HCT116 (cell line): Measurements from ENCODE around the gene CHST9. TPM values are rescaled to one million over a fixed set of nuclear protein-coding genes. Genes with fewer than 3 reads are reported as not detected.
"Not testable (repeated sequence)": the region's sequence is repeated elsewhere in the genome, so short reads cannot be mapped to it uniquely, and the experiment has no call there.

ENCODE experiments used
- ATAC-seq: fragments of 200-7000 bp; cut with Tn5 transposase; 2 replicates; pipeline ENCODE4 v1.9.1; 2020; ENCODE audit warnings: mild to moderate bottlenecking, moderate library complexity
- Bru-seq: library from RNA; stranded (reverse); fragments of 400-500 nt; gene quantifications from one replicate; lab custom pipeline; 2021; lab: Mats Ljungman, UMichigan
- BruChase-seq, 2 experiments: library from RNA; stranded (reverse); fragments of 400-500 nt; gene quantifications; one replicate each; lab custom pipeline; 2021; lab: Mats Ljungman, UMichigan
- BruUV-seq: library from RNA; stranded (reverse); fragments of 400-500 nt; replicated peaks from 2 replicates; lab custom pipeline; 2021; lab: Mats Ljungman, UMichigan
- CTCF ChIA-PET: fragments of 300-600 bp; sonication (Branson Sonifier 250); formaldehyde crosslinking; loops from one replicate; lab custom pipeline; 2021; ENCODE audit warnings: antibody characterized with exemption; lab: Charles Lee
- POLR2A ChIA-PET: fragments of 300-600, 350-600 bp; sonication (Branson Sonifier 250); formaldehyde crosslinking; loops from one replicate; lab custom pipeline; 2021; ENCODE audit warnings: antibody characterized with exemption; lab: Charles Lee
- RAD21 ChIA-PET, 2 experiments: fragments of 300-600 bp; sonication (Branson Sonifier 250); formaldehyde crosslinking; loops; one replicate each; lab custom pipeline; 2023; ENCODE audit warnings: low total read pairs in 2 of 2; ENCODE audit not compliant: uncharacterized antibody in 2 of 2, unreplicated experiment in 2 of 2, low non-redundant PET in 1 of 2; lab: Charles Lee
- DNase-seq: peaks from one replicate; pipeline ENCODE4 v3.0.0-alpha.2; 2010; ENCODE audit warnings: low read depth, low spot score
- H2AFZ ChIP-seq: fragments of 200-600 bp; shearing (Covaris generic), sonication (generic); 2 replicates; pipeline ENCODE4 v1.6.1; 2017; ENCODE audit warnings: low read depth, mixed run types, mixed read lengths, antibody characterized with exemption, low read length; ENCODE audit not compliant: poor library complexity, severe bottlenecking
- H3K27ac ChIP-seq: 2 replicates; pipeline ENCODE4 v1.5.1; 2012; ENCODE audit warnings: low read depth, low read length
- H3K27me3 ChIP-seq: fragments of 200-600 bp; sonication (generic); 2 replicates; pipeline ENCODE4 v1.6.1; 2016; ENCODE audit warnings: mixed run types, low read length, mixed read lengths; ENCODE audit not compliant: insufficient read depth
- H3K36me3 ChIP-seq, 2 experiments: fragments of 200-500 bp in 1 of 2; fragments of 200-600 bp in 1 of 2; sonication (Bioruptor generic) in 1 of 2; sonication (generic) in 1 of 2; 2 replicates each; pipeline versions ENCODE4 v1.5.1 to v1.6.1; 2014 to 2016; ENCODE audit warnings: low read length in 2 of 2, inconsistent platforms in 1 of 2, mixed read lengths in 1 of 2, mixed run types in 1 of 2; ENCODE audit not compliant: insufficient read depth in 2 of 2, control insufficient read depth in 1 of 2
- H3K4me1 ChIP-seq, 2 experiments: fragments of 200-600 bp in 1 of 2; sonication (generic) in 1 of 2; 2 replicates each; pipeline versions ENCODE4 v1.5.1 to v1.6.1; 2012 to 2017; ENCODE audit warnings: low read length in 2 of 2, inconsistent platforms in 1 of 2, mild to moderate bottlenecking in 1 of 2, mixed read lengths in 1 of 2, mixed run types in 1 of 2, moderate library complexity in 1 of 2; ENCODE audit not compliant: insufficient read depth in 2 of 2, control insufficient read depth in 1 of 2
- H3K4me2 ChIP-seq: fragments of 200-600 bp; sonication (generic); 2 replicates; pipeline ENCODE4 v1.6.1; 2017; ENCODE audit warnings: mixed run types, low read length, mixed read lengths
- H3K4me3 ChIP-seq, 2 experiments: fragments of 200-600 bp in 1 of 2; sonication (generic) in 1 of 2; replicated peaks in 1 of 2; 2 replicates each; pipeline ENCODE4 v1.5.1; 2011 to 2016; ENCODE audit warnings: low read length in 2 of 2, control low read depth in 1 of 2, low read depth in 1 of 2, mild to moderate bottlenecking in 1 of 2, mixed read lengths in 1 of 2, mixed run types in 1 of 2
- H3K79me2 ChIP-seq: fragments of 200-600 bp; sonication (generic); 2 replicates; pipeline ENCODE4 v1.6.1; 2017; ENCODE audit warnings: mild to moderate bottlenecking, mixed run types, low read length, moderate library complexity, mixed read lengths; ENCODE audit not compliant: insufficient read depth
- H3K9ac ChIP-seq: fragments of 200-600 bp; sonication (generic); 2 replicates; pipeline ENCODE4 v1.6.1; 2016; ENCODE audit warnings: low read length, mixed read lengths
- H3K9me2 ChIP-seq: fragments of 200-600 bp; sonication (generic), shearing (Covaris generic); 2 replicates; pipeline ENCODE4 v1.6.1; 2017; ENCODE audit warnings: mixed run types, mild to moderate bottlenecking, moderate library complexity; ENCODE audit not compliant: insufficient read depth
- H3K9me3 ChIP-seq, 2 experiments: fragments of 200-500 bp in 1 of 2; fragments of 200-600 bp in 1 of 2; sonication (Bioruptor generic) in 1 of 2; sonication (generic) in 1 of 2; 2 replicates each; pipeline ENCODE4 v1.6.1; 2014 to 2017; ENCODE audit warnings: low read length in 2 of 2, mixed read lengths in 2 of 2, inconsistent platforms in 1 of 2, low read depth in 1 of 2, mild to moderate bottlenecking in 1 of 2, mixed run types in 1 of 2, moderate library complexity in 1 of 2; ENCODE audit not compliant: control insufficient read depth in 1 of 2, insufficient read depth in 1 of 2
- H4K20me1 ChIP-seq: fragments of 200-600 bp; sonication (generic), shearing (Covaris generic); 2 replicates; pipeline ENCODE4 v1.6.1; 2017; ENCODE audit warnings: mixed run types, mild to moderate bottlenecking, moderate library complexity; ENCODE audit not compliant: insufficient read depth
- ATF3 ChIP-seq: IDR thresholded peaks from 2 replicates; pipeline ENCODE4 v1.6.1; 2012
- CEBPB ChIP-seq: IDR thresholded peaks from 2 replicates; pipeline ENCODE4 v1.6.1; 2012; ENCODE audit warnings: low read depth
- EGR1 ChIP-seq: IDR thresholded peaks from 2 replicates; pipeline ENCODE4 v1.6.1; 2012; ENCODE audit warnings: low read depth
- ELF1 ChIP-seq: IDR thresholded peaks from 2 replicates; pipeline ENCODE4 v1.6.1; 2012; ENCODE audit warnings: low read depth, borderline replicate concordance
- EZH2phosphoT487 ChIP-seq: fragments of 200-600 bp; IDR thresholded peaks from 2 replicates; pipeline ENCODE4 v1.6.1; 2018; ENCODE audit warnings: antibody characterized with exemption, borderline replicate concordance
- FOSL1 ChIP-seq: IDR thresholded peaks from 2 replicates; pipeline ENCODE4 v1.6.1; 2012; ENCODE audit warnings: low read depth
- MAX ChIP-seq: IDR thresholded peaks from 2 replicates; pipeline ENCODE4 v1.6.1; 2012
- POLR2AphosphoS5 ChIP-seq: IDR thresholded peaks from 2 replicates; pipeline ENCODE4 v1.6.1; 2011; ENCODE audit warnings: mild to moderate bottlenecking, low read depth, low read length, moderate library complexity
- SIN3A ChIP-seq: IDR thresholded peaks from 2 replicates; pipeline ENCODE4 v1.6.1; 2012; ENCODE audit warnings: low read depth
- SP1 ChIP-seq: IDR thresholded peaks from 2 replicates; pipeline ENCODE4 v1.6.1; 2012; ENCODE audit warnings: low read depth
- SRF ChIP-seq: IDR thresholded peaks from 2 replicates; pipeline ENCODE4 v1.6.1; 2012; ENCODE audit warnings: low read depth
- ZBTB33 ChIP-seq: IDR thresholded peaks from 2 replicates; pipeline ENCODE4 v1.6.1; 2011; ENCODE audit warnings: mild to moderate bottlenecking, low read length, moderate library complexity; ENCODE audit not compliant: insufficient replicate concordance; ENCODE audit errors: extremely low read depth
- ZFX ChIP-seq: fragments of 450-650 bp; IDR thresholded peaks from 2 replicates; pipeline ENCODE4 v1.6.1; 2017
- ZNF274 ChIP-seq: fragments of 200-500 bp; sonication (Bioruptor generic); IDR thresholded peaks from 2 replicates; pipeline ENCODE4 v1.6.1; 2014; ENCODE audit warnings: mild to moderate bottlenecking, low read depth, low read length, inconsistent platforms
- intact Hi-C: fragments of 100-400 bp; cut with micrococcal nuclease; formaldehyde crosslinking; loops from 2 replicates; pipeline ENCODE4 v1.10.0; 2022
- long read RNA-seq: library from polyadenylated mRNA; unstranded; transcript quantifications from one replicate; pipeline ENCODE4 v2.0.0, GENCODE V29; 2021; ENCODE audit not compliant: unreplicated experiment
- polyA plus RNA-seq: library from polyadenylated mRNA; unstranded; fragments of >200 nt; gene quantifications from 2 replicates; pipeline ENCODE4 v1.2.1, GENCODE V29; 2012; ENCODE audit warnings: missing spikeins
- total RNA-seq: library from RNA; stranded (reverse); gene quantifications from one replicate; pipeline ENCODE4 v1.2.1, GENCODE V29; 2021; ENCODE audit not compliant: unreplicated experiment

CHST9 gene, protein sequence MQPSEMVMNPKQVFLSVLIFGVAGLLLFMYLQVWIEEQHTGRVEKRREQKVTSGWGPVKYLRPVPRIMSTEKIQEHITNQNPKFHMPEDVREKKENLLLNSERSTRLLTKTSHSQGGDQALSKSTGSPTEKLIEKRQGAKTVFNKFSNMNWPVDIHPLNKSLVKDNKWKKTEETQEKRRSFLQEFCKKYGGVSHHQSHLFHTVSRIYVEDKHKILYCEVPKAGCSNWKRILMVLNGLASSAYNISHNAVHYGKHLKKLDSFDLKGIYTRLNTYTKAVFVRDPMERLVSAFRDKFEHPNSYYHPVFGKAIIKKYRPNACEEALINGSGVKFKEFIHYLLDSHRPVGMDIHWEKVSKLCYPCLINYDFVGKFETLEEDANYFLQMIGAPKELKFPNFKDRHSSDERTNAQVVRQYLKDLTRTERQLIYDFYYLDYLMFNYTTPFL
- total RNA-seq (not detected), Bru-seq, nascent RNA (not detected), BruChase-seq, experiment 1, labeled RNA remaining after a 6-hour chase (not detected), BruChase-seq, experiment 2, labeled RNA remaining after a 2-hour chase (not detected)
- not detected in 2 replicates for polyA plus RNA-seq
- long read RNA-seq: 0 reads

DNA sequence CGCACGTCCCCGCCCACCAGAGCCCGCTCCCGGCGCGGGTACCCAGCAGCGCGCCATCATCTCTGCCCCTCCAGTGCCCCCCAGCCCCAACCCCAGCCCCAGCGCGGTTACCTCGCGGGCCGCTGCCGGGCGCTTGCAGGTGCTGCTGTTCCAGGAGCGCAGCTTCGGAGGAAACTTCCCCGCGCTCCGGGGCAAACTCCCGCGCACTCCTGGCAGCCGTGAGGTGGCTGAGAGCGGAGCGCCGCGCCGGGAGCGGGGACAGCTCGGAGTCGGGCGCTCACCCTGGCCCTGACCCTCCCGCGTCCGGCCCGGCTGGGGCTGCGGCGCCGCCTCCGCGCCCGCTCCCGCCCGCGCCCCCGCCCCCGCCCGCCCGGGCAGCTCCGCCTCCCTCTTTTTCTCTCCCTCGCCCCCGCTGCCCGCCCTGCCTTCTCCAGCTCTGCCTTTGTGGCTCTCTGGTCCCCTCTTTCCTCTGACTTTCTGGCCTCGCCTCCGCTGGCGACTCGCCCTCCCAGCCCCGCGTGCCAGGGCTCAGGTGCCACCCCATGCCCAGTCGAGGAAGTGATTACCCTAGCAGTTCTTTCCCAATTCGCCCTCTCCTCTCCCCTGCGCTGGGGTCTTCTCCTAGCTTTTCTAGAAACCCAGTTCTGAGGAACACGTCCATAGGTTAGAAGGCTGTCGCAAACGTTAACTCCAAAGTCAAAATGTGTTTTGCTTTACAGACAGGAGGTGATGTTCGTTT, at the start of gene CHST9:
Gene CHST9, minus strand, starts transcription at position 284 of the 739 bp plus-strand sequence. CDS start 42,499 bp downstream, outside the sequence.
- no peaks in the 10 kb centered on the region for H3K27me3 ChIP-seq
- no peaks in the 10 kb centered on the region for H4K20me1 ChIP-seq
- DNase-seq: no peak
- BruUV-seq: no TSS peak
- TF ChIP-seq EZH2phosphoT487: no peak
- TF ChIP-seq ATF3: no peak
- TF ChIP-seq POLR2AphosphoS5: no peak
- no peak for TF ChIP-seq FOSL1
- TF ChIP-seq ZNF274: no peak
- no peak for TF ChIP-seq SRF
- no peak for TF ChIP-seq SP1
- no peak for TF ChIP-seq ZBTB33
- TF ChIP-seq EGR1: no peak
- no peak for TF ChIP-seq MAX
- no peak for TF ChIP-seq ELF1
- no peak for TF ChIP-seq CEBPB
- TF ChIP-seq SIN3A: no peak
- no peak for TF ChIP-seq ZFX
- H3K4me1 ChIP-seq: no peaks in the 10 kb centered on the region
- no peak within 1 kb of the TSS for H3K9ac ChIP-seq
- RAD21 ChIA-PET: no interaction called here
- ATAC-seq: no peak
- POLR2A ChIA-PET: no interaction called here
- no peak within 1 kb of the TSS for H3K27ac ChIP-seq
- H3K9me2 ChIP-seq: no peaks in the 10 kb centered on the region
- H2AFZ ChIP-seq: no peak within 1 kb of the TSS
- no peak within 1 kb of the TSS for H3K4me3 ChIP-seq
- H3K9me3 ChIP-seq: no peaks in the 10 kb centered on the region
- no peak within 1 kb of the TSS for H3K4me2 ChIP-seq
- intact Hi-C loops: no loop called here
- CTCF ChIA-PET: no interaction called here
- no peaks in the 10 kb centered on the region for H3K36me3 ChIP-seq
- H3K79me2 ChIP-seq: no peaks in the 10 kb centered on the region

- H4K20me1 ChIP-seq, H3K27ac ChIP-seq, POLR2A ChIA-PET, H3K4me1 ChIP-seq, H3K27me3 ChIP-seq, DNase-seq, ATAC-seq, H3K36me3 ChIP-seq, RAD21 ChIA-PET, H3K4me3 ChIP-seq, H3K79me2 ChIP-seq, BruUV-seq, H3K9me2 ChIP-seq, H3K9ac ChIP-seq, H3K4me2 ChIP-seq, H2AFZ ChIP-seq, H3K9me3 ChIP-seq, CTCF ChIA-PET, intact Hi-C loops: not testable (repeated sequence)
These were observed 47.2 kb upstream of the CHST9 start for GRCh38 chr18:27232355-27232754.
